CD4-positive, alpha-beta T cell (primary cell): ENCODE measurements around the gene TMF1. TPM values are rescaled to one million over a fixed set of nuclear protein-coding genes. Genes with fewer than 3 reads are reported as not detected.

Experiments used
- ATAC-seq: fragments of 200-7000 bp; cut with Tn5 transposase; one replicate; pipeline ENCODE4 v1.10.0; 2022; ENCODE audit warnings: mild to moderate bottlenecking; ENCODE audit not compliant: poor library complexity
- CTCF ChIA-PET: fragments of 350-600 bp; sonication (Branson Sonifier 250); formaldehyde crosslinking; loops from one replicate; lab custom pipeline; 2021; ENCODE audit warnings: antibody characterized with exemption, inconsistent platforms; lab: Charles Lee
- POLR2A ChIA-PET: fragments of 350-600 bp; sonication (Branson Sonifier 250); formaldehyde crosslinking; loops from one replicate; lab custom pipeline; 2021; ENCODE audit warnings: antibody characterized with exemption, inconsistent platforms; lab: Charles Lee
- DNase-seq, 14 experiments: peaks; one replicate each; pipeline ENCODE4 v3.0.0-alpha.2; 2013 to 2020; ENCODE audit warnings: mixed read lengths in 2 of 14
- H3K27ac ChIP-seq, 2 donors: one replicate each; pipeline versions ENCODE4 v1.5.1 to v1.7.0; 2013; ENCODE audit warnings: low read length in 2 of 2, low read depth in 1 of 2, mild to moderate bottlenecking in 1 of 2
- H3K27me3 ChIP-seq, 2 experiments: 1 replicate in 1 of 2; 2 replicates in 1 of 2; pipeline versions ENCODE4 v1.6.1 to v1.7.0; 2013; ENCODE audit warnings: low read length in 2 of 2, control low read depth in 1 of 2, mild to moderate bottlenecking in 1 of 2, moderate library complexity in 1 of 2; ENCODE audit not compliant: insufficient read depth in 2 of 2, control insufficient read depth in 1 of 2
- H3K36me3 ChIP-seq: one replicate; pipeline ENCODE4 v1.6.1; 2013; ENCODE audit warnings: low read length, control low read depth; ENCODE audit not compliant: insufficient read depth
- H3K4me1 ChIP-seq: one replicate; pipeline ENCODE4 v1.6.1; 2013; ENCODE audit warnings: low read length, control low read depth; ENCODE audit not compliant: insufficient read depth
- H3K4me3 ChIP-seq: one replicate; pipeline ENCODE4 v1.5.1; 2013; ENCODE audit warnings: mild to moderate bottlenecking, low read length, moderate library complexity
- H3K9me3 ChIP-seq, 2 experiments: 1 replicate in 1 of 2; 2 replicates in 1 of 2; pipeline versions ENCODE4 v1.6.1 to v1.7.0; 2013; ENCODE audit warnings: low read length in 2 of 2, mild to moderate bottlenecking in 2 of 2, control low read depth in 1 of 2, moderate library complexity in 1 of 2; ENCODE audit not compliant: control insufficient read depth in 1 of 2, insufficient read depth in 1 of 2
- H3K27ac Mint-ChIP-seq: one replicate; pipeline ENCODE4 v1.8.0; 2020; ENCODE audit warnings: mixed read lengths
- H3K27me3 Mint-ChIP-seq: one replicate; pipeline ENCODE4 v1.8.0; 2021; ENCODE audit warnings: mixed read lengths
- H3K36me3 Mint-ChIP-seq: one replicate; pipeline ENCODE4 v1.8.0; 2021; ENCODE audit warnings: low read depth, mixed read lengths
- H3K4me1 Mint-ChIP-seq: one replicate; pipeline ENCODE4 v1.8.0; 2021; ENCODE audit warnings: low read depth, mixed read lengths
- H3K4me3 Mint-ChIP-seq: one replicate; pipeline ENCODE4 v1.8.0; 2020; ENCODE audit warnings: mild to moderate bottlenecking, mixed read lengths
- H3K9me3 Mint-ChIP-seq: one replicate; pipeline ENCODE4 v1.8.0; 2020; ENCODE audit warnings: mixed read lengths
- CTCF ChIP-seq: fragments of 200-600 bp; IDR thresholded peaks from one replicate; pipeline ENCODE4 v1.8.0; 2022; ENCODE audit warnings: antibody characterized with exemption, mild to moderate bottlenecking
- intact Hi-C, 2 experiments: fragments of 100-400 bp; cut with DNase I in 1 of 2; cut with micrococcal nuclease in 1 of 2; formaldehyde crosslinking; loops; one replicate each; pipeline versions ENCODE4 v1.15.1 to v1.9.0; 2023 to 2025; cut with DNase I, micrococcal nuclease
- total RNA-seq, 174 experiments: library from RNA in 2 of 174; stranded (reverse) in 2 of 174; gene quantifications; one replicate each; pipeline ENCODE4 v1.2.3 and lab custom pipeline; 2021 to 2026

Gene TMF1
- total RNA-seq, 2 experiments from 2014 or later: 89.0 to 101 TPM

GRCh38 chr3:69005791-69006482, 46.2 kb downstream of the TMF1 start:
- intact Hi-C loops: no loop called here
- H3K9me3 Mint-ChIP-seq: no peaks in the 10 kb centered on the region
- peaks cover 4% of the 10 kb centered on the region for H3K4me1 Mint-ChIP-seq
- Histone ChIP-seq H3K9me3 (no peaks in the 10 kb centered on the region), H3K4me1 (no peaks in the 10 kb centered on the region), H3K27me3 (no peaks in the 10 kb centered on the region), H3K4me3 (no peak overlapping the region), H3K36me3 (peaks cover 32% of the 10 kb centered on the region), H3K27ac (no peak overlapping the region)
- H3K27me3 Mint-ChIP-seq: no peaks in the 10 kb centered on the region
- ChIA-PET POLR2A (no interaction called here), CTCF (interaction anchor here (1.2 kb wide), 1 partner anchor 73 kb away, joined by 3 read pairs; no protein-coding TSS in a partner anchor)
- H3K36me3 Mint-ChIP-seq: peaks cover 68% of the 10 kb centered on the region
- no peak overlapping the region for H3K4me3 Mint-ChIP-seq
- TF ChIP-seq CTCF: no peak
- no peak overlapping the region for H3K27ac Mint-ChIP-seq
- no peak for DNase-seq
- ATAC-seq: no peak

- ATAC-seq (no peak), DNase-seq (no peak)
- H3K27me3 Mint-ChIP-seq: no peaks in the 10 kb centered on the region
- Histone ChIP-seq H3K27ac (no peak overlapping the region), H3K9me3 (no peaks in the 10 kb centered on the region), H3K4me1 (no peaks in the 10 kb centered on the region), H3K36me3 (peaks cover 32% of the 10 kb centered on the region), H3K27me3 (no peaks in the 10 kb centered on the region), H3K4me3 (no peak overlapping the region)
- H3K4me3 Mint-ChIP-seq: no peak overlapping the region
- intact Hi-C loops: no loop called here
- TF ChIP-seq CTCF: no peak
- no peaks in the 10 kb centered on the region for H3K9me3 Mint-ChIP-seq
- no peak overlapping the region for H3K27ac Mint-ChIP-seq
- peaks cover 73% of the 10 kb centered on the region for H3K36me3 Mint-ChIP-seq
- H3K4me1 Mint-ChIP-seq: no peaks in the 10 kb centered on the region
- POLR2A ChIA-PET: no interaction called here
- CTCF ChIA-PET: interaction anchor here (1.2 kb wide), 1 partner anchor 74 kb away, joined by 3 read pairs; no protein-coding TSS in a partner anchor
These were observed 46.9 kb downstream of the TMF1 start for GRCh38 chr3:69005071-69005790.

GRCh38 chr3:69004138-69004537, 48.0 kb downstream of the TMF1 start:
- no peaks in the 10 kb centered on the region for H3K27me3 Mint-ChIP-seq
- H3K9me3 Mint-ChIP-seq: no peaks in the 10 kb centered on the region
- ATAC-seq (no peak), DNase-seq (no peak)
- H3K4me1 Mint-ChIP-seq: no peaks in the 10 kb centered on the region
- TF ChIP-seq CTCF: no peak
- peaks cover 32% of the 10 kb centered on the region for H3K36me3 ChIP-seq
- no peaks in the 10 kb centered on the region for H3K4me1 ChIP-seq
- H3K4me3 ChIP-seq: no peak overlapping the region
- H3K4me3 Mint-ChIP-seq: no peak overlapping the region
- intact Hi-C loops: no loop called here
- no peak overlapping the region for H3K27ac ChIP-seq
- H3K27me3 ChIP-seq: no peaks in the 10 kb centered on the region
- H3K36me3 Mint-ChIP-seq: peaks cover 84% of the 10 kb centered on the region
- POLR2A ChIA-PET: no interaction called here
- H3K9me3 ChIP-seq: no peaks in the 10 kb centered on the region
- H3K27ac Mint-ChIP-seq: no peak overlapping the region
- CTCF ChIA-PET: no interaction called here
